ENCODE results near the gene SMARCA4. TPM values are rescaled to one million over a fixed set of nuclear protein-coding genes. Genes with fewer than 3 reads are reported as not detected.

The SMARCA4 gene
- total and polyA plus RNA-seq, 4 experiments from 2014 or later = 2.1 to 118 (median 68.1) TPM

DNA sequence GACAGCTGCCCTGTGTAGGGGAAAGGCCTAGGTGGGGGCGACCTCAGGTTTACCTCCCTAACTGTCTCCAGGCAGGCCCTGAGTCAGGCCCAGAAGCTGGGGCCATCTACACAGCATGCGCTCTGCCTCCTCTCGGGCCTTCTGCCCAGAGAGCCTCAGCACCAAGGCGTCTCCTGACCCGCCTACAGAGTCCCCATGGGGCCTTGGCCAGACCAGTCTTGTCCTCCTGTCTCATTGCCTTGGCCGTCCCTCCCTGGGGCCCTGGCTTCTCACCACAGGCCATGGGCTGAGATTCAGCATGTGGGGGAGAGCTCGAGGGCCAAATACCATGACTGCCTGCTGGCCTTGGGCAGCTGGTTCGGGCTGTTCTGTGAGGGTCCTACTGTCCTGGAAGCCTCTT is 59.0 kb downstream of the SMARCA4 start:
- ChIA-PET POLR2A (ENCODE audit: partially characterized antibody) (no interaction called here), CTCF (ENCODE audit: partially characterized antibody) (interaction anchor here (1.5 kb wide), 2 partner anchors 15 to 16 kb away, joined by 3 to 4 read pairs; no protein-coding TSS in a partner anchor)
- no peak overlapping the region for H3K4me3 Mint-ChIP-seq
- no peak overlapping the region for H3K27ac Mint-ChIP-seq
- no peaks in the 10 kb centered on the region for H3K9me3 Mint-ChIP-seq
- Histone ChIP-seq H3K27ac (ENCODE audit: low read depth, low read length) (no peak overlapping the region), H3K9me3 (ENCODE audit: control insufficient read depth in 1 of 2, low read length in 2 of 2) (no peaks in the 10 kb centered on the region), H3K27me3 (ENCODE audit: insufficient read depth, low read length) (no peaks in the 10 kb centered on the region), H3K36me3 (ENCODE audit: insufficient read depth, low read length) (peaks cover 86% of the 10 kb centered on the region), H3K4me3 (ENCODE audit: low read length in 2 of 2) (no peak overlapping the region), H3K4me1 (ENCODE audit: insufficient read depth, low read length) (no peaks in the 10 kb centered on the region)
- peaks cover 32 to 87% of the 10 kb centered on the region in 2 donors for H3K36me3 Mint-ChIP-seq
- H3K27me3 Mint-ChIP-seq = no peaks in the 10 kb centered on the region
- no peaks in the 10 kb centered on the region for H3K4me1 Mint-ChIP-seq
- no peak for DNase-seq
- intact Hi-C loops (cut with micrococcal nuclease) = no loop called here

DNA sequence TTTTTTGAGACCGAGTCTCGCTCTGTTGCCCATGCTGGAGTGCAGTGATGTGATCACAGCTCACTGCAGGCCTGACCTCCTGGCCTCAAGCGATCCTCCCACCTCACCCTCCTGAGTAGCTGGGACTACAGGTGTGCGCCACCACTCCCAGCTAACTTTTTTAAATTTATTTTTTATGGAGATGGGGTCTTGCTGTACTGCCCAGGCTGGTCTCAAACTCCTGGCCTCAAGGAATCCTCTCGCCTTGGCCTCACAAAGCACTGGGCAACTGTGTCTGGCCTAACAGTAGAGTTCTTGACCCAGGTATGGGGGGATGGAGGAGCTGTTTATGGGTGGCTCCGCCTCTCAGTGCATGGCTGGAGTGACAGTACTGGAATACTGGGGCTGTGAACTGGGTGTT is 59.6 kb downstream of the SMARCA4 start:
- POLR2A ChIA-PET (ENCODE audit: partially characterized antibody) = no interaction called here
- no peaks in the 10 kb centered on the region for H3K9me3 Mint-ChIP-seq

DNA sequence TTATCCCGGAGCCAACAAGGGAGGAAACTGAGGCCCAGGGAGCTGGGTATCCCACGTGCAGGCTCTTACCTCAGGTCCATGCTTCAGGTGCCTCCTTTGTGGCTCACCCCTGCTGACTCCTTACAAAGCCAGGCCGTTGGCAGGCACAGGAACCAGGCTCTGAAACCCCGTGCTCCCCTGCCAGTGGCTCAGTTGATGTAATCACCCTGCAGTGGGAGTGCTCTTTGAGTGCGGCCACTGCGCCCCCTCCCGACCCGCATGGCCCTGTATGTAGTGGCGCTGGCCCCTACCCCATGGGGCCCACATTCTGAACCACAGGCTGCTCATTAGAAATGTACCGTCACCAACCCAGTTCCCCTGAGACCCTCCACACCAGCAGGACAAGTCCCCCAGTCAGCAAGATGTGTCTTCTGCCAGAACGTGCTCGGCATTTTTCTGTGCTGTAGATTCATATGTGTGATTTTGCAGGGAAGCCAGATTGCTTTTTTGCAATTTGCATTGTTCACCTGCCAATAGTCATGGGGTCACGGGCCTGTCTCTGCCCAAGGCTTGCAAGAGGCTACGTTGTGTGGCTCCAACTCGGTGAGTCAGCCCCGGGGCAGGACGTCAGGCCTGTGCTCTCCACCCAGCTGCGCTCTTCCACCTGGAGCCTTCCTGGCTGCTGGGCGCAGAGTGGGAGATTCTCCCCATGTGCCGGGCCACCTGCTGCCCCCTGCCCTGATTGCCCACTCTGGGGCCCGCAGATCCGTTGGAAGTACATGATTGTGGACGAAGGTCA is 60.3 kb downstream of the SMARCA4 start:
- Mint-ChIP-seq H3K27me3 (no peaks in the 10 kb centered on the region), H3K27ac (no peak overlapping the region), H3K4me3 (no peak overlapping the region), H3K36me3 (peaks cover 26 to 87% of the 10 kb centered on the region in 2 donors), H3K9me3 (no peaks in the 10 kb centered on the region), H3K4me1 (no peaks in the 10 kb centered on the region)
- DNase-seq = no peak
- CTCF ChIA-PET (ENCODE audit: partially characterized antibody) = interaction anchor here (1.5 kb wide), 1 partner anchor 14 kb away, joined by 4 read pairs; no protein-coding TSS in a partner anchor
- Histone ChIP-seq H3K4me1 (ENCODE audit: insufficient read depth, low read length) (no peaks in the 10 kb centered on the region), H3K27ac (ENCODE audit: low read depth, low read length) (no peak overlapping the region), H3K36me3 (ENCODE audit: insufficient read depth, low read length) (peaks cover 90% of the 10 kb centered on the region), H3K9me3 (ENCODE audit: control insufficient read depth in 1 of 2, low read length in 2 of 2) (no peaks in the 10 kb centered on the region), H3K4me3 (ENCODE audit: low read length in 2 of 2) (no peak overlapping the region), H3K27me3 (ENCODE audit: insufficient read depth, low read length) (no peaks in the 10 kb centered on the region)
- POLR2A ChIA-PET (ENCODE audit: partially characterized antibody) = no interaction called here
- intact Hi-C loops (cut with micrococcal nuclease) = no loop called here

More for the DNA sequence above, 59.6 kb downstream of the SMARCA4 start:
- H3K27ac Mint-ChIP-seq = no peak overlapping the region
- no peaks in the 10 kb centered on the region for H3K9me3 ChIP-seq (ENCODE audit: control insufficient read depth in 1 of 2, low read length in 2 of 2)
- H3K4me1 Mint-ChIP-seq = no peaks in the 10 kb centered on the region
- no peak overlapping the region for H3K4me3 Mint-ChIP-seq
- H3K36me3 Mint-ChIP-seq = peaks cover 29 to 87% of the 10 kb centered on the region in 2 donors
- no peak overlapping the region for H3K27ac ChIP-seq (ENCODE audit: low read depth, low read length)
- peaks cover 84% of the 10 kb centered on the region for H3K36me3 ChIP-seq (ENCODE audit: insufficient read depth, low read length)
- intact Hi-C loops (cut with micrococcal nuclease) = no loop called here
- no peak overlapping the region for H3K4me3 ChIP-seq (ENCODE audit: low read length in 2 of 2)
- H3K27me3 Mint-ChIP-seq = no peaks in the 10 kb centered on the region
- H3K4me1 ChIP-seq (ENCODE audit: insufficient read depth, low read length) = no peaks in the 10 kb centered on the region
- CTCF ChIA-PET (ENCODE audit: partially characterized antibody) = interaction anchor here (1.5 kb wide), 2 partner anchors 14 to 16 kb away, joined by 3 to 4 read pairs; no protein-coding TSS in a partner anchor
- no peaks in the 10 kb centered on the region for H3K27me3 ChIP-seq (ENCODE audit: insufficient read depth, low read length)
- DNase-seq = no peak

GRCh38 chr19:11021760-11022144 is 60.9 kb downstream of the SMARCA4 start:
- DNase-seq = no peak
- Mint-ChIP-seq H3K27me3 (no peaks in the 10 kb centered on the region), H3K4me1 (no peaks in the 10 kb centered on the region), H3K4me3 (peak overlapping the region in 1 of 8 donors; percentile 41), H3K9me3 (no peaks in the 10 kb centered on the region), H3K36me3 (peaks cover 22 to 84% of the 10 kb centered on the region in 2 donors), H3K27ac (no peak overlapping the region)
- ChIA-PET CTCF (ENCODE audit: partially characterized antibody) (interaction anchor here (1.4 kb wide), 1 partner anchor 11 kb away, joined by 3 read pairs; no protein-coding TSS in a partner anchor), POLR2A (ENCODE audit: partially characterized antibody) (no interaction called here)
- H3K9me3 ChIP-seq (ENCODE audit: control insufficient read depth in 1 of 2, low read length in 2 of 2) = no peaks in the 10 kb centered on the region
- intact Hi-C loops (cut with micrococcal nuclease) = no loop called here
- no peak overlapping the region for H3K4me3 ChIP-seq (ENCODE audit: low read length in 2 of 2)
- H3K36me3 ChIP-seq (ENCODE audit: insufficient read depth, low read length) = peaks cover 89% of the 10 kb centered on the region
- no peaks in the 10 kb centered on the region for H3K4me1 ChIP-seq (ENCODE audit: insufficient read depth, low read length)
- no peaks in the 10 kb centered on the region for H3K27me3 ChIP-seq (ENCODE audit: insufficient read depth, low read length)
- H3K27ac ChIP-seq (ENCODE audit: low read depth, low read length) = no peak overlapping the region

GRCh38 chr19:11023016-11023415 is 62.2 kb downstream of the SMARCA4 start:
- Mint-ChIP-seq H3K27ac (no peak overlapping the region), H3K4me3 (no peak overlapping the region), H3K27me3 (no peaks in the 10 kb centered on the region), H3K4me1 (no peaks in the 10 kb centered on the region), H3K9me3 (no peaks in the 10 kb centered on the region), H3K36me3 (peaks cover 26 to 87% of the 10 kb centered on the region in 2 donors)
- H3K9me3 ChIP-seq (ENCODE audit: control insufficient read depth in 1 of 2, low read length in 2 of 2) = no peaks in the 10 kb centered on the region
- ChIA-PET CTCF (ENCODE audit: partially characterized antibody) (interaction anchor here (1.4 to 1.5 kb wide), 2 partner anchors 12 kb away, joined by 3 read pairs; no protein-coding TSS in a partner anchor), POLR2A (ENCODE audit: partially characterized antibody) (no interaction called here)
- intact Hi-C loops (cut with micrococcal nuclease) = no loop called here
- H3K27ac ChIP-seq (ENCODE audit: low read depth, low read length) = no peak overlapping the region
- H3K36me3 ChIP-seq (ENCODE audit: insufficient read depth, low read length) = peaks cover 88% of the 10 kb centered on the region
- no peaks in the 10 kb centered on the region for H3K4me1 ChIP-seq (ENCODE audit: insufficient read depth, low read length)
- no peak for DNase-seq
- H3K27me3 ChIP-seq (ENCODE audit: insufficient read depth, low read length) = no peaks in the 10 kb centered on the region
- no peak overlapping the region for H3K4me3 ChIP-seq (ENCODE audit: low read length in 2 of 2)

GRCh38 chr19:11023710-11024109 is 62.9 kb downstream of the SMARCA4 start:
- H3K4me1 ChIP-seq (ENCODE audit: insufficient read depth, low read length) = no peaks in the 10 kb centered on the region
- ChIA-PET POLR2A (ENCODE audit: partially characterized antibody) (no interaction called here), CTCF (ENCODE audit: partially characterized antibody) (interaction anchor here (1.5 kb wide), 1 partner anchor 12 kb away, joined by 3 read pairs; no protein-coding TSS in a partner anchor)
- Mint-ChIP-seq H3K36me3 (peaks cover 22 to 81% of the 10 kb centered on the region in 2 donors), H3K27me3 (no peaks in the 10 kb centered on the region), H3K9me3 (no peaks in the 10 kb centered on the region), H3K4me3 (no peak overlapping the region), H3K27ac (peak overlapping the region in 1 of 7 donors; percentile 47), H3K4me1 (no peaks in the 10 kb centered on the region)
- no peak overlapping the region for H3K4me3 ChIP-seq (ENCODE audit: low read length in 2 of 2)
- H3K36me3 ChIP-seq (ENCODE audit: insufficient read depth, low read length) = peaks cover 88% of the 10 kb centered on the region
- intact Hi-C loops (cut with micrococcal nuclease) = no loop called here
- H3K27me3 ChIP-seq (ENCODE audit: insufficient read depth, low read length) = no peaks in the 10 kb centered on the region
- no peak overlapping the region for H3K27ac ChIP-seq (ENCODE audit: low read depth, low read length)
- DNase-seq = no peak
- H3K9me3 ChIP-seq (ENCODE audit: control insufficient read depth in 1 of 2, low read length in 2 of 2) = no peaks in the 10 kb centered on the region

- Histone ChIP-seq H3K36me3 (ENCODE audit: insufficient read depth, low read length) (peaks cover 83% of the 10 kb centered on the region), H3K27me3 (ENCODE audit: insufficient read depth, low read length) (no peaks in the 10 kb centered on the region), H3K27ac (ENCODE audit: low read depth, low read length) (no peak overlapping the region), H3K4me3 (ENCODE audit: low read length in 2 of 2) (no peak overlapping the region), H3K9me3 (ENCODE audit: control insufficient read depth in 1 of 2, low read length in 2 of 2) (no peaks in the 10 kb centered on the region), H3K4me1 (ENCODE audit: insufficient read depth, low read length) (no peaks in the 10 kb centered on the region)
- Mint-ChIP-seq H3K27ac (peak overlapping the region in 1 of 7 donors; percentile 22), H3K27me3 (no peaks in the 10 kb centered on the region), H3K36me3 (peaks cover 19 to 81% of the 10 kb centered on the region in 2 donors), H3K4me1 (no peaks in the 10 kb centered on the region), H3K4me3 (no peak overlapping the region), H3K9me3 (no peaks in the 10 kb centered on the region)
- intact Hi-C loops (cut with micrococcal nuclease) = no loop called here
- ChIA-PET CTCF (ENCODE audit: partially characterized antibody) (interaction anchor here (1.5 kb wide), 1 partner anchor 11 kb away, joined by 3 read pairs; no protein-coding TSS in a partner anchor), POLR2A (ENCODE audit: partially characterized antibody) (no interaction called here)
- no peak for DNase-seq
Observed at GRCh38 chr19:11024259-11024658, 63.4 kb downstream of the SMARCA4 start.

All from CD4-positive, alpha-beta memory T cell (primary cell).